PC-9 (cell line): ENCODE data around the gene SLC35E4. TPM values are rescaled to one million over a fixed set of nuclear protein-coding genes. Genes with fewer than 3 reads are reported as not detected.
"Not testable (repeated sequence)": the region's sequence is repeated elsewhere in the genome, so short reads cannot be mapped to it uniquely, and the experiment has no call there.

Experiments used
- BruUV-seq: library from RNA; stranded (reverse); fragments of 400-500 nt; replicated peaks from 2 replicates; lab custom pipeline; 2021; lab: Mats Ljungman, UMichigan
- CTCF ChIA-PET: fragments of 300-600 bp; sonication (Branson Sonifier 250); formaldehyde crosslinking; loops from one replicate; lab custom pipeline; 2022; ENCODE audit warnings: antibody characterized with exemption; lab: Charles Lee
- POLR2A ChIA-PET: fragments of 300-600 bp; sonication (Branson Sonifier 250); formaldehyde crosslinking; loops from one replicate; lab custom pipeline; 2022; ENCODE audit warnings: antibody characterized with exemption; ENCODE audit not compliant: unreplicated experiment; lab: Charles Lee
- DNase-seq, 2 experiments: peaks; one replicate each; pipeline versions ENCODE4 v3.0.0 to v3.0.0-alpha.2; 2015 to 2022; ENCODE audit warnings: mixed read lengths in 1 of 2
- H2AFZ ChIP-seq: fragments of 200-600 bp; sonication (generic); 2 replicates; pipeline ENCODE4 v1.8.1; 2017; ENCODE audit warnings: antibody characterized with exemption
- H3F3A ChIP-seq: fragments of 200-600 bp; sonication (generic); 2 replicates; pipeline ENCODE4 v1.8.1; 2017; ENCODE audit warnings: antibody characterized with exemption, mild to moderate bottlenecking, low read depth; ENCODE audit not compliant: insufficient read depth
- H3K27ac ChIP-seq: fragments of 200-600 bp; sonication (generic); 2 replicates; pipeline ENCODE4 v1.6.1; 2016; ENCODE audit warnings: mixed run types
- H3K27me3 ChIP-seq: fragments of 200-600 bp; sonication (generic); 2 replicates; pipeline ENCODE4 v1.6.1; 2016; ENCODE audit warnings: low read depth, mixed run types; ENCODE audit not compliant: insufficient read depth
- H3K36me3 ChIP-seq: fragments of 200-600 bp; sonication (generic); 2 replicates; pipeline ENCODE4 v1.6.1; 2016; ENCODE audit warnings: low read depth, mixed run types
- H3K4me1 ChIP-seq: fragments of 200-600 bp; sonication (generic); replicated peaks from 2 replicates; pipeline ENCODE4 v1.6.1; 2016; ENCODE audit warnings: mixed run types; ENCODE audit not compliant: insufficient read depth
- H3K4me2 ChIP-seq: fragments of 200-600 bp; sonication (generic); 2 replicates; pipeline ENCODE4 v1.6.1; 2017; ENCODE audit warnings: mixed run types
- H3K4me3 ChIP-seq: fragments of 200-600 bp; sonication (generic); 2 replicates; pipeline ENCODE4 v1.6.1; 2016; ENCODE audit warnings: mixed run types
- H3K79me2 ChIP-seq: fragments of 200-600 bp; sonication (generic); 2 replicates; pipeline ENCODE4 v1.6.1; 2017; ENCODE audit warnings: low read depth, mixed run types
- H3K9me2 ChIP-seq: fragments of 200-600 bp; sonication (generic); 2 replicates; pipeline ENCODE4 v1.8.1; 2017; ENCODE audit warnings: mild to moderate bottlenecking; ENCODE audit not compliant: insufficient read depth
- H3K9me3 ChIP-seq: fragments of 200-600 bp; sonication (generic); 2 replicates; pipeline ENCODE4 v1.8.1; 2016; ENCODE audit warnings: low read depth; ENCODE audit not compliant: insufficient read depth
- H4K20me1 ChIP-seq: fragments of 200-600 bp; sonication (generic); 2 replicates; pipeline ENCODE4 v1.8.1; 2017; ENCODE audit not compliant: insufficient read depth
- CTCF ChIP-seq: fragments of 200-600 bp; sonication (generic); conservative IDR thresholded peaks from 2 replicates; pipeline ENCODE4 v1.6.1; 2017; ENCODE audit warnings: mixed run types, antibody characterized with exemption, mild to moderate bottlenecking, moderate library complexity
- EZH2 ChIP-seq: fragments of 200-600 bp; sonication (generic); IDR thresholded peaks from 2 replicates; pipeline ENCODE4 v1.8.0; 2017; ENCODE audit warnings: antibody characterized with exemption, low read depth
- intact Hi-C: fragments of 100-400 bp; cut with micrococcal nuclease; formaldehyde crosslinking; loops from one replicate; pipeline ENCODE4 v1.10.0; 2022; ENCODE audit not compliant: unreplicated experiment
- total RNA-seq: library from RNA; stranded (reverse); gene quantifications from 2 replicates; pipeline ENCODE4 v1.2.3, GENCODE V29; 2021

Gene SLC35E4
- total RNA-seq, 1 experiment from 2014 or later: 4.7 TPM

DNA sequence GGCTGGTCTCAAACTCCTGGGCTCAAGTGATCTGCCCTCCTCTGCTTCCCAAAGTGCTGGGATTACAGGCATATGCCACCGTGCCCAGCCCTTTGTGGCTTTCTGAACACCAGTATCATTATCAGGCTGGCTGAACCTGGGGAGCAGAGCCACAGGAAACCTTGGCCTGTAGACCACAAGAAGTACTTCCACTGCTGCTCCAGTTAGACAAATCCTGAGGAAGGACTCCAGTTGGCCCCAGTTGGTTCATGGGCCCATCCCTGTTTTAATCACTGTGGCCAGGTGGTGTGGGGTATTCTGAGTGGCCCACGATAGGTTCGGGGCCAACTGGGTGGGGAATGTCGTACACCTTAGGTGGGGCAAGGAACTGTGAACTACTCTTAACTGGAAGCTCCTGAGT lies 37.6 kb downstream of the SLC35E4 start:
- intact Hi-C loops: no loop called here
- Histone ChIP-seq H3K9me2 (no peaks in the 10 kb centered on the region), H4K20me1 (no peaks in the 10 kb centered on the region), H3K27ac (no peak overlapping the region), H3F3A (no peaks in the 10 kb centered on the region), H3K36me3 (no peaks in the 10 kb centered on the region), H2AFZ (no peak overlapping the region), H3K9me3 (no peaks in the 10 kb centered on the region), H3K4me1 (0 out of 2 replicates have a peak, but pooled peaks cover 5% of the 10 kb centered on the region), H3K4me2 (no peak overlapping the region), H3K27me3 (no peaks in the 10 kb centered on the region), H3K79me2 (no peaks in the 10 kb centered on the region), H3K4me3 (no peak overlapping the region)
- BruUV-seq: no TSS peak
- DNase-seq: no peak
- TF ChIP-seq EZH2: no peak
- CTCF ChIA-PET: no interaction called here
- POLR2A ChIA-PET: no interaction called here

DNA sequence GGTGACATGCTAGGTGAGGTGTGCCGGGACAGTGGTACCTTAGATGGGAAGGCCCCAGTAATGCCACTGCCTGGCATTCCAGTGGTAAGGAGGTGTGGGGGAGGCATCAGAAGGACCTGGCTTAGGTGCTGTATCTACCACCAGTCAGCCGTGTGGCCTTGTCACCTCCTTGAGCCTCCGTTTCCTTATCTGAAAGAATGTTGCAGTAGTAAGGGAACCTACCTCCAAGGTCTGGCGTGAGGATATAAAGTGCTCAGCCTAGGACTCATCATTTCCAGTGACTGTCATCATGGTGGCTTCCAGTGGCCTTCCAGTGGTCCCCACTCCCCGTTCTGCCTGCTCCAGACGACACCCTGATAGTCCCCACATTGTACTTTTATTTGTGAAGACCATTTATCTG lies 38.9 kb downstream of the SLC35E4 start:
- TF ChIP-seq CTCF (no peak), EZH2 (no peak)

GRCh38 chr22:30675436-30675835 lies 39.9 kb downstream of the SLC35E4 start:
- Histone ChIP-seq H2AFZ (no peak overlapping the region), H3K27me3 (no peaks in the 10 kb centered on the region)
- TF ChIP-seq EZH2 (no peak), CTCF (no peak)

More for the DNA sequence above, 38.9 kb downstream of the SLC35E4 start:
- H3K4me1 ChIP-seq: no peaks in the 10 kb centered on the region
- intact Hi-C loops: no loop called here
- no peaks in the 10 kb centered on the region for H3F3A ChIP-seq
- H3K4me2 ChIP-seq: no peak overlapping the region
- no peak overlapping the region for H3K27ac ChIP-seq
- H3K9me3 ChIP-seq: no peaks in the 10 kb centered on the region
- DNase-seq: no peak
- H3K4me3 ChIP-seq: no peak overlapping the region
- ChIA-PET POLR2A (no interaction called here), CTCF (no interaction called here)
- H2AFZ ChIP-seq: no peak overlapping the region
- no peaks in the 10 kb centered on the region for H3K9me2 ChIP-seq
- BruUV-seq: no TSS peak
- no peaks in the 10 kb centered on the region for H3K79me2 ChIP-seq
- H3K27me3 ChIP-seq: no peaks in the 10 kb centered on the region
- H3K36me3 ChIP-seq: no peaks in the 10 kb centered on the region
- no peaks in the 10 kb centered on the region for H4K20me1 ChIP-seq

DNA sequence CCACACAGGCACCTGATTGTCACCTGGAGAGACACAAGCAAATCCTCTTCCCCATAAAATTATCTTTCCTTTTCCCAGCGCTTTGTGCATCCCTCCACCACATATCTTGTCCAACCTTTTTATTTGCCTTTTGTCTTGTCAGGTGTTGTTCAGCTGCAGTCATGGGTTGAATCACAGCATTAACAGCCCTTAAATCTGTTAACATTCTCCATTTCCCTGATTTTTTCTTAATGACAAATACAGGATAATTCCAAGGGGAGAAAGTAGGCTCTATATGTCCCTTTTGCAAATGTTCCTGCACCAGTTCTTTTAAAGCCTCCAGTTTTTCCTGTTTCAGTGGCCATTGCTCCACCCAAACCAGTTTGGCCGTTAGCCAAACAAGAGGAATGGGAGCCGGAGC lies 41.0 kb downstream of the SLC35E4 start:
- H3K4me3 ChIP-seq, intact Hi-C loops, DNase-seq, H2AFZ ChIP-seq, H3K36me3 ChIP-seq, H3K79me2 ChIP-seq, CTCF ChIA-PET, BruUV-seq, H3K27ac ChIP-seq, H3K4me2 ChIP-seq, POLR2A ChIA-PET, H3K4me1 ChIP-seq, H3K27me3 ChIP-seq, H3K9me2 ChIP-seq, H3K9me3 ChIP-seq, H3F3A ChIP-seq, H4K20me1 ChIP-seq: not testable (repeated sequence)

More at GRCh38 chr22:30675436-30675835, 39.9 kb downstream of the SLC35E4 start:
- intact Hi-C loops: no loop called here
- Histone ChIP-seq H3K4me3 (no peak overlapping the region), H3K9me3 (no peaks in the 10 kb centered on the region), H3K36me3 (no peaks in the 10 kb centered on the region), H3K4me1 (no peaks in the 10 kb centered on the region), H3F3A (no peaks in the 10 kb centered on the region), H3K27ac (no peak overlapping the region), H3K4me2 (no peak overlapping the region), H3K9me2 (no peaks in the 10 kb centered on the region), H3K79me2 (no peaks in the 10 kb centered on the region), H4K20me1 (no peaks in the 10 kb centered on the region)
- POLR2A ChIA-PET: no interaction called here
- no TSS peak for BruUV-seq
- CTCF ChIA-PET: no interaction called here
- no peak for DNase-seq

- H3K4me1 ChIP-seq, H3K4me2 ChIP-seq, H3F3A ChIP-seq, H3K79me2 ChIP-seq, H3K27ac ChIP-seq, intact Hi-C loops, H3K4me3 ChIP-seq, DNase-seq, H3K36me3 ChIP-seq, BruUV-seq, H4K20me1 ChIP-seq, CTCF ChIA-PET, H2AFZ ChIP-seq, H3K9me3 ChIP-seq, H3K27me3 ChIP-seq, H3K9me2 ChIP-seq: not testable (repeated sequence)
- POLR2A ChIA-PET: interaction anchor here (0.7 kb wide), 1 partner anchor 333 kb away, joined by 3 read pairs; no protein-coding TSS in a partner anchor
Measured at GRCh38 chr22:30679895-30680690, 44.5 kb downstream of the SLC35E4 start.
